Measurements from ENCODE around the gene SLC27A6.

Gene SLC27A6

DNA sequence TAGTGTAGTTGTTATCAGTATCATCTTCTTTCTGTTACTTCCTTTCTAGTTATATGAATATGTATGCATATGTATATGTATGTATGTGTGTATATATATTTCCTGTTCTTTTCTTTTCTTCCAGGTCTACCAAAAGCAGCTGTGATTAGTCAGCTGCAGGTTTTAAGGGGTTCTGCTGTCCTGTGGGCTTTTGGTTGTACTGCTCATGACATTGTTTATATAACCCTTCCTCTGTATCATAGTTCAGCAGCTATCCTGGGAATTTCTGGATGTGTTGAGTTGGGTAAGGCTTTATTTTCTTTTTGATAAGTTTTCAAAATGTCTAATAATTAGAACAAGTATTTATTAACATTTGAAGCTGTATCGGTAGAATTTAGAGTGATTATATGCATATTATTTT is 23.2 kb downstream of the SLC27A6 start:
- DNase-seq, result no peak
- TF ChIP-seq, protein P1, sequence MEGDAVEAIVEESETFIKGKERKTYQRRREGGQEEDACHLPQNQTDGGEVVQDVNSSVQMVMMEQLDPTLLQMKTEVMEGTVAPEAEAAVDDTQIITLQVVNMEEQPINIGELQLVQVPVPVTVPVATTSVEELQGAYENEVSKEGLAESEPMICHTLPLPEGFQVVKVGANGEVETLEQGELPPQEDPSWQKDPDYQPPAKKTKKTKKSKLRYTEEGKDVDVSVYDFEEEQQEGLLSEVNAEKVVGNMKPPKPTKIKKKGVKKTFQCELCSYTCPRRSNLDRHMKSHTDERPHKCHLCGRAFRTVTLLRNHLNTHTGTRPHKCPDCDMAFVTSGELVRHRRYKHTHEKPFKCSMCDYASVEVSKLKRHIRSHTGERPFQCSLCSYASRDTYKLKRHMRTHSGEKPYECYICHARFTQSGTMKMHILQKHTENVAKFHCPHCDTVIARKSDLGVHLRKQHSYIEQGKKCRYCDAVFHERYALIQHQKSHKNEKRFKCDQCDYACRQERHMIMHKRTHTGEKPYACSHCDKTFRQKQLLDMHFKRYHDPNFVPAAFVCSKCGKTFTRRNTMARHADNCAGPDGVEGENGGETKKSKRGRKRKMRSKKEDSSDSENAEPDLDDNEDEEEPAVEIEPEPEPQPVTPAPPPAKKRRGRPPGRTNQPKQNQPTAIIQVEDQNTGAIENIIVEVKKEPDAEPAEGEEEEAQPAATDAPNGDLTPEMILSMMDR (IDR thresholded peaks at IDR 0.05; ENCODE audit: low read depth, low read length), result no peak

DNA sequence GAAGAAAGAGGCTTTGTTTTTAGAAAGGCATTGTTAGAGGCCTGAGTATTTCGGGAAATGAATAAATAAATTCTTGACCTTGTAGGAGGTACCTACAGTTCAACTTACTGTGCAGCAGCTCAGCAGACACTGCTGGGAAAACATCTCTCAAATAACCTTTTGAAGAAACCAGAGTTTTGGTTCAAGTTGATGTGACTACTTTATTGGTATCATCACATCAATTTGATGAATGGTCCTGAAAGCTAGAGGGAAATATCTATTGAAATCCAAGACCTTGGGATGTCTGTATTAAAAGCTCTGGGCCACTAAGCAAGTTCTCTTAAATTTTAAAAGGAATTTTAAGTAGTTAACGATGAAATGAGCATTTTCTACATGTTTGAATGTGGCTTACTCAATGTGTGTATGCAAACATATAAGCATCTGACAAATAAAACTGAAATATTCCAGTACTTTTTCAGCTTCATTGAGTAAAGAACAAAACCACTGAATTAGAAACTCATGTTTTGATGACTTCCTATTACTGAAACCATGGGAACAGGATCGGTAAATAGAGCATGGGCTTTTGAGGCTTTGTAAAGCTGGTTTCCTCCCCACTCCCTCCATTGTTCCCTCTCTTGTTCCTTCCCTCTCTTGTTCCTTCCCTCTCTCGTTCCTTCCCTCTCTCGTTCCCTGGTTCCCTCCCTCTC is 36.7 kb downstream of the SLC27A6 start:
- TF ChIP-seq, protein P1 (IDR thresholded peaks at IDR 0.05; ENCODE audit: low read depth, low read length), result no peak
- H3K4me1 ChIP-seq, result no peaks in the 10 kb centered on the region
- DNase-seq, result no peak
- H3K9me3 ChIP-seq, result no peaks in the 10 kb centered on the region
- no peak overlapping the region for H3K4me3 ChIP-seq (ENCODE audit: low read depth, low read length)
- H3K27me3 ChIP-seq, result no peaks in the 10 kb centered on the region
- no peaks in the 10 kb centered on the region for H3K36me3 ChIP-seq

More for the DNA sequence above, 23.2 kb downstream of the SLC27A6 start:
- H3K27me3 ChIP-seq, result no peaks in the 10 kb centered on the region
- no peak overlapping the region for H3K4me3 ChIP-seq (ENCODE audit: low read depth, low read length)
- H3K4me1 ChIP-seq, result peaks cover 4% of the 10 kb centered on the region
- H3K36me3 ChIP-seq, result no peaks in the 10 kb centered on the region
- H3K9me3 ChIP-seq, result no peaks in the 10 kb centered on the region

DNA sequence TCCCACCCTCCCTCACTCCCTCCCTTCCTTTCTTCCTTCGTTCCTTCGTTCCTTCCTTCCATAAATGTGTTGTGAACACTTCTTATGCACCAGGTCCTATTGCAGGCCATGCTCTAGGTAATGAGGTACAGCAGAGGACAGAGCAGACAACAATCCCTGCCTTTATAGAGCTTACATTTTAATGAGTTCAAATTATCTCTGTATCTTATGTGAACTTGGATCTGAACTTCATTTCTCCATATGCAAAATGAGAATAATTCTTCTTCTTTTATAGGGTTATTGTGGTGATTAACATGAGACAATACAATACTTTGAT is 37.2 kb downstream of the SLC27A6 start:
- no peaks in the 10 kb centered on the region for H3K9me3 ChIP-seq
- no peaks in the 10 kb centered on the region for H3K4me1 ChIP-seq
- H3K36me3 ChIP-seq, result no peaks in the 10 kb centered on the region
- TF ChIP-seq, protein P1 (IDR thresholded peaks at IDR 0.05; ENCODE audit: low read depth, low read length), result no peak
- H3K27me3 ChIP-seq, result no peaks in the 10 kb centered on the region
- H3K4me3 ChIP-seq (ENCODE audit: low read depth, low read length), result no peak overlapping the region
- DNase-seq, result no peak

DNA sequence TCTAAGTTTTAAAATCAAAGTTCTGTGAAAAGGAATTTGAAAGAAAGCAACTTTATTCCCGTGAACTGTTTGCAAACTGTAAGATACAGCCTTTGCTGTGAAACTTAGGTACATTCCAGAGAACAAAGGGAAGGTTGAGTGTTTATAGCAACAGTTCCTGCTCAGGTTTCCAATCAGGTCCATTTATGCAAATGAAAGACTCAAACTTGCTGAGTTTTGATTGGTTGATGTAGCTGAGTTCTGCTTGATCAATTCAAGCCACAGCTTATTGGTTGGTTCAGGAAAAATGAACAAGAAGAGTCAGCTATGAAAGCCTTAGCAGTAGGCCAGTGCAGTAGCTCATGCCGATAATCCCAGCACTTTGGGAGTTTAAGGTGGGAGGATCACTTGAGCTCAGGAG is 37.9 kb downstream of the SLC27A6 start:
- Histone ChIP-seq H3K36me3 (no peaks in the 10 kb centered on the region), H3K4me1 (no peaks in the 10 kb centered on the region), H3K27me3 (no peaks in the 10 kb centered on the region), H3K9me3 (no peaks in the 10 kb centered on the region), H3K4me3 (ENCODE audit: low read depth, low read length) (no peak overlapping the region)
- no peak for DNase-seq
- TF ChIP-seq, protein P1 (IDR thresholded peaks at IDR 0.05; ENCODE audit: low read depth, low read length), result no peak

DNA sequence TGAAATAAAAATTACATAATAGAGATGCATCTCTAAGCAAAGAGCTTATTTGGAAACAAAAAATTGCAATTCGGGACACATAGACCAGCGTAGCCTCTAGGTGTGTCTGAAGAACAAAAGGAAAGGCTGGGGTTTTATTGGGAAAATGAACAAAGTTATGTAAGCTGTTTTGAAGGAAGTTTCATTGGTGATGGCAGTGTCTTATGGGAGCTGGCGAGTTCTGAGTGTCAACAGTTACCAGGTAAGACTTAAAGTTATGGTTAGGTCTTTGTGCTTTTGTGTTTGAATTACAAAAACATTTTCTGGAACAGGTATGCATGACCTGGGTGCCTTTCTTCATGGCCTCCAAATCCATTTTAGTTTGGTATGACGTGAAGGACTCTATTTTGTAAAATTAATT is 48.9 kb downstream of the SLC27A6 start:
- H3K36me3 ChIP-seq, result no peaks in the 10 kb centered on the region
- H3K4me1 ChIP-seq, result peaks cover 10% of the 10 kb centered on the region
- TF ChIP-seq, protein P1 (IDR thresholded peaks at IDR 0.05; ENCODE audit: low read depth, low read length), result no peak
- DNase-seq, result no peak
- H3K4me3 ChIP-seq (ENCODE audit: low read depth, low read length), result no peak overlapping the region
- H3K9me3 ChIP-seq, result no peaks in the 10 kb centered on the region
- no peaks in the 10 kb centered on the region for H3K27me3 ChIP-seq

DNA sequence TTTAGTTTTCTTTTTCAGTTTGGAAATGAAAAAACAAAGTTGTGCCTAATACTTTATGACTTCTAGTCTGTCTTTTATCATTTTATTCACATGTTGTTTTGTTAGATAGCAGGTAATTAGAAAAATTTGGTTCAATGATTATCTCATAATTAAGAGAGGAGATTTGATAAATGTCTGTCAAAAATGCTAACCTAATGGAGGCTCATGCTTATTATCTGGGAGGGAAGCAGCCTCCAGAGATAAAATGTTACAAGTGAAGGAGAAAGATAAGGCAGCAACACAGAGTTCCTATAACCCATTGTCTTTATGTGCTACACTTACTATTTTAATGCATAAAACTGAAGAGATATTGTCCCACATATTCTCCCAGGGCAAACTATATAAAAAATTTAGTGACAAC is 53.5 kb downstream of the SLC27A6 start:
- H3K9me3 ChIP-seq, result no peaks in the 10 kb centered on the region
- TF ChIP-seq, protein P1 (IDR thresholded peaks at IDR 0.05; ENCODE audit: low read depth, low read length), result no peak

More for the DNA sequence above, 53.5 kb downstream of the SLC27A6 start:
- no peaks in the 10 kb centered on the region for H3K36me3 ChIP-seq
- no peak overlapping the region for H3K4me3 ChIP-seq (ENCODE audit: low read depth, low read length)
- H3K27me3 ChIP-seq, result no peaks in the 10 kb centered on the region
- H3K4me1 ChIP-seq, result peaks cover 50% of the 10 kb centered on the region
- DNase-seq, result no peak
